GM18517 (cell line): Measurements from ENCODE around the gene ARRB2.
"Not testable (repeated sequence)": the region's sequence is repeated elsewhere in the genome, so short reads cannot be mapped to it uniquely, and the experiment has no call there.

Experiments
- ATAC-seq: cut with Tn5 transposase; IDR thresholded peaks from one replicate; pipeline ENCODE4 v1.9.1; 2021; ENCODE audit warnings: mild to moderate bottlenecking, moderate library complexity; ENCODE audit not compliant: unreplicated experiment

Gene ARRB2

GRCh38 chr17:4699401-4700056, 10.9 kb upstream of the ARRB2 start:
- ATAC-seq: not testable (repeated sequence)

DNA sequence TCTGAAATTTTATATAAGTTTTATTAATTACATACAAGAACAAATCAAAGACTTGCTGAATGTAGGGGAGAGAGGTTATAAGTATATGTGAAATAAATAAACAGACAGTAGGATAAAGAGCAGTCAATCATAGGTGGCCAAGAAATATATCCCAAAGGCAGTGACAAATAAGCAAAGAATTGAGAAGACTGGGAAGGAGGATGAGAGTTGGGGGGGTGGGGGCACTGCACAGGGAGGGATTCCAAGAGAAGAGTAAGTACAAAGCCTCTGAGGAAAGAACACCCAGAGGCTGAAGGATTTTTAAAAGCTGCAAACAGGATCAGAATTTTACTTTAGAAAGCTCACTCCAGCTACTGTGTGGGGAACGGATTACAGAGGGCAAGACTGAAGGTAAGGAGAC, 9.3 kb upstream of the ARRB2 start:
- ATAC-seq: no peak

- no peak for ATAC-seq
Measured at GRCh38 chr17:4703330-4703691, 7.1 kb upstream of the ARRB2 start.

DNA sequence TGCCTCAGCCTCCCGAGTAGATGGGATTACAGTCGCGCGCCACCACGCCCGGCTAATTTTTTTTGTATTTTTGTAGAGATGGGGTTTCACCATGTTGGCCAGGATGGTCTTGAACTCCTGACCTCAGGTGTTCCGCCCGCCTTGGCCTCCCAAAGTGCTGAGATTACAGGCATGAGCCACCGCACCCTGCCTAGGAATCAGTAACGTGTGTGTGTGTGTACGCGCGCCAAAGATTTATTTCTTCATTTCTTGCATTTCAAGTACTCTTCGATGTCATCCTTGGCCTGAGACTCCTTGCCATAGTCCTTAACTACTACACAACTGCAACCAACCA, 5.9 kb upstream of the ARRB2 start:
- ATAC-seq: not testable (repeated sequence)

- no peak for ATAC-seq
Measured at GRCh38 chr17:4704991-4705390, 5.4 kb upstream of the ARRB2 start.

- ATAC-seq: no peak
Measured at GRCh38 chr17:4706121-4706520, 4.3 kb upstream of the ARRB2 start.

GRCh38 chr17:4708436-4708835, 2.0 kb upstream of the ARRB2 start:
- ATAC-seq: no peak

DNA sequence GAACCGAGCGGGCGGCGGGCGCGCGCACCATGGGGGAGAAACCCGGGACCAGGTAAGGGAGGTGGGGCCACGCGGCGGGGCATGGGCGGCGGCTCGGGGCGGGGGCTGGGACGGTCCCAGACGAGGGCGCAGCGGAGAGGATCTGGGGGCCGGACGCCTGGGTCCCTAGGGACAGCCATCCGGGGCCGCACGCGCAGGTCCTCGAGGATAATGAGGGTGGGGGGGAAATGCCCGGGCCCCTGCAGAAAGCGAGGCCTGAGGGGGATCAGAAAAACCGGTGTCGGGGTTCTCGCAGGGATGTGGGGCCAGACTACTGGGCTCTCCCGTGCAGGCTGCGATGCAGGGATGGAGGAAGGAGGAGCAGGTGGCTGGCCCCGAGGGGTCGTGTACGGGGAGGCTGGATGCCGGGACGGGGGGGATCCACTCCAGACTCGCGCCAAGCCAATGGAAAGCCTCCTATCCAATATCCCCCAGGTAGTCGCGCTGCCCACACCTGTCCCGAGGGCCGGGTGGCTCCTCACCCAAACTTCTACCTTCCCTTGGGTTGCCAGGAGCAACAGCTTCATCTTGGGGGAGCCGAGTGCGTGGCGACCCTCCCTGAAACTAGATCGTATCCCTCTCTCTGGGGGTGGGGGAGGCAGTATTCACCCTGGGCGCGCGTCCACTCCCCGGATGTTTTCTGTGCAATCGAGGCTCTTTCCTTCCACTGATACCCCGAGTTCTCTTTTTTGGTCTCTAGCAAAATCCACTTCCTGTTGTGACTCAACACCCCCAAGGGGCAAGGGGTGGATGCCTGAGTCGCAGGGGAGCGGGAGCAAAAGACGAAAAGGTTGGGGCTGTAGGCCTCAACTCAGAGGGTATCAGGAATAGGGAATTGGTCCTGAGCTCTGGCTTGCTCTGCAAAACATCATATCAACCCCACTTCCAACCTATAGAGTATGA, 532 bp downstream of the ARRB2 start:
- peak; percentile 4 for ATAC-seq

- ATAC-seq: no peak
Measured at GRCh38 chr17:4711661-4712181, 1.3 kb downstream of the ARRB2 start.

GRCh38 chr17:4712526-4712925, 2.1 kb downstream of the ARRB2 start:
- no peak for ATAC-seq

- ATAC-seq: not testable (repeated sequence)
Measured at GRCh38 chr17:4714340-4715062, 4.1 kb downstream of the ARRB2 start.

- ATAC-seq: no peak
Measured at GRCh38 chr17:4715063-4715744, 4.8 kb downstream of the ARRB2 start.

- ATAC-seq: no peak
Measured at GRCh38 chr17:4716081-4716480, 5.6 kb downstream of the ARRB2 start.

DNA sequence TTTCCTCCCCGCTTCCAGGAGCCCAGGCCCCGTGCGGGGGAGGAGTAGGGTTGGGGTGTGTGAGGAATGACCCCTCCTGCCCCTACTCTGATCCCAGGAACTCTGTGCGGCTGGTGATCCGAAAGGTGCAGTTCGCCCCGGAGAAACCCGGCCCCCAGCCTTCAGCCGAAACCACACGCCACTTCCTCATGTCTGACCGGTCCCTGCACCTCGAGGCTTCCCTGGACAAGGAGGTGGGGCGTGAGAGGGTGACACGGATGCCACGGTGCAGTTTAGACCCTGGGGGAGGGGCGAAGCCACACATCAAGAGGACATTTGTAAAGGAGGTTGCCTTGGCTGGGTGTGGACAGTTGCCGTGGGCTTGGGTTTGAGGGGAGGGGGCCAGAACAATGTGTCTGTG, 7.4 kb downstream of the ARRB2 start:
- no peak for ATAC-seq

DNA sequence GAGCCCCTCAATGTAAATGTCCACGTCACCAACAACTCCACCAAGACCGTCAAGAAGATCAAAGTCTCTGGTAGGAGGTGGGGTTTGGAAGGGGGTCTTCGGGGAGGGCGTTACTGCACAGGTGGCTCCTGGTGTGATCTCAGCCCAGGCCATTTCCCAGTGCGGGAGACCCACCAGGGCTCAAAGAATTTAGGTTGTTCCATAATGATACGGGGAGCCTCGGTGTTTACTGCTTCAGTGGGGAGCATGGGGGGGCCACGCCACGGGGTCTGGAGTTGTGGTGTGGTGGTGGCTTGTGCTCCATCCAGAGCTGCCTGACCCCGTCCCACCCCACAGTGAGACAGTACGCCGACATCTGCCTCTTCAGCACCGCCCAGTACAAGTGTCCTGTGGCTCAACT, 7.8 kb downstream of the ARRB2 start:
- ATAC-seq: no peak

DNA sequence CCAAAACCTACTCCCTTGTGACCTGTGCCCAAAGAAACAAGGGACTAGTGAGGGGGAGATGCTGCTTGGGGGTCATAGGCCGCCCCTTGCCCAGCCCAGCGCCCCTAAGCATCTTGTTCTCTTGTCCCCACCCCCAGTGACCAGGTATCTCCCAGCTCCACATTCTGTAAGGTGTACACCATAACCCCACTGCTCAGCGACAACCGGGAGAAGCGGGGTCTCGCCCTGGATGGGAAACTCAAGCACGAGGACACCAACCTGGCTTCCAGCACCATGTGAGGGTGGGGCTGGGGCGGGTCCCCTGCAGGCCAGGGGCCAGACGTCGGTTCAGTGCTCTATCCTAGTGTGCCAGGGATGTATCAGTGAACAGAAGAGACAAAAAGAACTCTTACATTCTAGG, 8.7 kb downstream of the ARRB2 start:
- no peak for ATAC-seq

DNA sequence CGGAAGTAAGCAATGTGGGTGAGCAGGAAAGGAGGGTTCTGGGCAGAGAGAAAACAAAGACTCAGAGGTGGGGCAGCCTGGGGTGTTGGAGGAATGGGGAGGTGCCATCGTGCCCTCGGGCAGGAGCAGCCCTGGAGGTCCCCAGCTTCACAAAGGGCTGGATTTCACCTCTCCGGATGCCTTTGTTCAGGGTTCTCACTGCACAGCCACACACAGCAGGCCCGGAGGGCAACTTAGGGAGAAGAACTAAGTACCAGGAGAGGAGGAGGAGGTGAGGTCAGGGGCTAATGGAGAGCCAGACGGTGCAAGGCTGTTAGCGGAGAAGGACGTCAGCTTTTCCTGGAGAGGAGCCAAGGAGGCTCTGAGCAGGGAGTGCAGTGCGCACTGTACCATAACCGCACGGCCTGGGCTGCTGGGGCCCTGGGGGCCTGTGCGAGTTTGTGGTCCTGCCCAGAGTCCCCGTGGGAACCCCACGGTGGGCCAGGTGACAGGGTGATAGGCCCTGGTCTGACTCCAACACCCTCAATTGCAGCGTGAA, 9.3 kb downstream of the ARRB2 start:
- ATAC-seq: no peak

GRCh38 chr17:4720787-4721186, 10.4 kb downstream of the ARRB2 start:
- ATAC-seq: no peak

- ATAC-seq: no peak
Measured at GRCh38 chr17:4721203-4722135, 11.0 kb downstream of the ARRB2 start.
